ENCODE data around the gene ERC2. TPM values are rescaled to one million over a fixed set of nuclear protein-coding genes. Genes with fewer than 3 reads are reported as not detected.

The ERC2 gene
- polyA plus RNA-seq, 1 donor, result 1.6 TPM

- DNase-seq, result peak; percentile 19
Measured at GRCh38 chr3:56424336-56424735, 43.9 kb downstream of the ERC2 start.

- DNase-seq, result peak; percentile 47
Measured at GRCh38 chr3:56423661-56424099, 44.6 kb downstream of the ERC2 start.

- no peak for DNase-seq
Measured at GRCh38 chr3:56422316-56422715, 46.0 kb downstream of the ERC2 start.

- DNase-seq, result no peak
Measured at GRCh38 chr3:56421205-56421604, 47.1 kb downstream of the ERC2 start.

- DNase-seq, result no peak
Measured at GRCh38 chr3:56415652-56416051, 52.6 kb downstream of the ERC2 start.

- no peak for DNase-seq
Measured at GRCh38 chr3:56413911-56414310, 54.4 kb downstream of the ERC2 start.

GRCh38 chr3:56411166-56411565, 57.1 kb downstream of the ERC2 start:
- no peak for DNase-seq

GRCh38 chr3:56410576-56410975, 57.7 kb downstream of the ERC2 start:
- DNase-seq, result no peak

- DNase-seq, result no peak
Measured at GRCh38 chr3:56409790-56410189, 58.5 kb downstream of the ERC2 start.

- DNase-seq, result no peak
Measured at GRCh38 chr3:56408761-56409196, 59.5 kb downstream of the ERC2 start.

- DNase-seq, result peak; percentile 36
Measured at GRCh38 chr3:56406826-56407515, 61.3 kb downstream of the ERC2 start.

GRCh38 chr3:56404884-56405283, 63.4 kb downstream of the ERC2 start:
- DNase-seq, result no peak

GRCh38 chr3:56398659-56399058, 69.6 kb downstream of the ERC2 start:
- DNase-seq, result no peak

- DNase-seq, result no peak
Measured at GRCh38 chr3:56397798-56398197, 70.5 kb downstream of the ERC2 start.

- no peak for DNase-seq
Measured at GRCh38 chr3:56389183-56389830, 79.0 kb downstream of the ERC2 start.

- no peak for DNase-seq
Measured at GRCh38 chr3:56383092-56383491, 85.2 kb downstream of the ERC2 start.

- DNase-seq, result no peak
Measured at GRCh38 chr3:56379723-56380287, 88.5 kb downstream of the ERC2 start.

GRCh38 chr3:56375654-56376053, 92.6 kb downstream of the ERC2 start:
- DNase-seq, result no peak

GRCh38 chr3:56373386-56373785, 94.9 kb downstream of the ERC2 start:
- no peak for DNase-seq

- no peak for DNase-seq
Measured at GRCh38 chr3:56370991-56371775, 97.1 kb downstream of the ERC2 start.

GRCh38 chr3:56369914-56370313, 98.4 kb downstream of the ERC2 start:
- DNase-seq, result no peak

- DNase-seq, result no peak
Measured at GRCh38 chr3:56368846-56369245, 99.4 kb downstream of the ERC2 start.

GRCh38 chr3:56366641-56367162, 101.6 kb downstream of the ERC2 start:
- no peak for DNase-seq

Measured in hindlimb muscle (tissue), 1 donor.